ENCODE data around the gene TOP3B.

DNA sequence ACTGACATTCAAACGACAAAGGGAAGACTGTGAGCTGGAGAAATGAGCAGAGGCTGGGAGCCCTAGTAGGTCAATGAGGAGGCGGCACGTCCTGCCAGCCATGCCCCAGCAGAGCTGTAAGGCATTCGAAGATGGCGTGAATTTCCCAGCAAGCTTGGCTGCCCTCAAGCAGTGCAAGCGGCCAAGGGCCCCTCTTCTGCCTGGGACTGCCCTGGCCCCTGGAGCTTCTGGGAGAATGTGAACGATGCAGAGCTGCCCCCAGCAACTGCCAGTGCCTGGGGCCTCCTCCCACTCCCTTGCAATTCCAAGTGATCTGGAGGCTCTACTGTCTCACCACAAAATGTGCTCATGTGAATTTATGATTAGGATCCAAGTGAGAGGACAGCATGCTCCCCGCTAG, 34.2 kb downstream of the TOP3B start:
- TF ChIP-seq, protein P1, sequence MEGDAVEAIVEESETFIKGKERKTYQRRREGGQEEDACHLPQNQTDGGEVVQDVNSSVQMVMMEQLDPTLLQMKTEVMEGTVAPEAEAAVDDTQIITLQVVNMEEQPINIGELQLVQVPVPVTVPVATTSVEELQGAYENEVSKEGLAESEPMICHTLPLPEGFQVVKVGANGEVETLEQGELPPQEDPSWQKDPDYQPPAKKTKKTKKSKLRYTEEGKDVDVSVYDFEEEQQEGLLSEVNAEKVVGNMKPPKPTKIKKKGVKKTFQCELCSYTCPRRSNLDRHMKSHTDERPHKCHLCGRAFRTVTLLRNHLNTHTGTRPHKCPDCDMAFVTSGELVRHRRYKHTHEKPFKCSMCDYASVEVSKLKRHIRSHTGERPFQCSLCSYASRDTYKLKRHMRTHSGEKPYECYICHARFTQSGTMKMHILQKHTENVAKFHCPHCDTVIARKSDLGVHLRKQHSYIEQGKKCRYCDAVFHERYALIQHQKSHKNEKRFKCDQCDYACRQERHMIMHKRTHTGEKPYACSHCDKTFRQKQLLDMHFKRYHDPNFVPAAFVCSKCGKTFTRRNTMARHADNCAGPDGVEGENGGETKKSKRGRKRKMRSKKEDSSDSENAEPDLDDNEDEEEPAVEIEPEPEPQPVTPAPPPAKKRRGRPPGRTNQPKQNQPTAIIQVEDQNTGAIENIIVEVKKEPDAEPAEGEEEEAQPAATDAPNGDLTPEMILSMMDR (conservative IDR thresholded peaks at IDR 0.05): no peak
- no peak for TF ChIP-seq EZH2 (IDR thresholded peaks at IDR 0.05; ENCODE audit: low read depth)

All from PC-9 (cell line).